ENCODE measurements around the gene RRAGB.
"Not testable (repeated sequence)": the region's sequence is repeated elsewhere in the genome, so short reads cannot be mapped to it uniquely, and the experiment has no call there.

The RRAGB gene

GRCh38 chrX:55774419-55774818 lies 56.9 kb downstream of the RRAGB start:
- not testable (repeated sequence) for DNase-seq (ENCODE audit: low read depth)

GRCh38 chrX:55777596-55777995 lies 60.0 kb downstream of the RRAGB start:
- DNase-seq (ENCODE audit: low read depth) = no peak

- DNase-seq (ENCODE audit: low read depth) = no peak
Observed at GRCh38 chrX:55778322-55778721, 60.8 kb downstream of the RRAGB start.

- no peak for DNase-seq (ENCODE audit: low read depth)
Observed at GRCh38 chrX:55783723-55784122, 66.2 kb downstream of the RRAGB start.

- no peak for DNase-seq (ENCODE audit: low read depth)
Observed at GRCh38 chrX:55787063-55787462, 69.5 kb downstream of the RRAGB start.

- no peak for DNase-seq (ENCODE audit: low read depth)
Observed at GRCh38 chrX:55787727-55788126, 70.2 kb downstream of the RRAGB start.

GRCh38 chrX:55794405-55794804 lies 76.9 kb downstream of the RRAGB start:
- no peak for DNase-seq (ENCODE audit: low read depth)

- no peak for DNase-seq (ENCODE audit: low read depth)
Observed at GRCh38 chrX:55796496-55796895, 78.9 kb downstream of the RRAGB start.

GRCh38 chrX:55801811-55802210 lies 84.3 kb downstream of the RRAGB start:
- DNase-seq (ENCODE audit: low read depth) = no peak

Measured in non-pigmented ciliary epithelial cell (primary cell).